Measurements from ENCODE around the gene NUCKS1. TPM values are rescaled to one million over a fixed set of nuclear protein-coding genes. Genes with fewer than 3 reads are reported as not detected.

NUCKS1 gene
- total and polyA plus RNA-seq, 2 donors (not counting 1 experiment from before 2014, with no cell fraction given), result 98.1 to 137 TPM

DNA sequence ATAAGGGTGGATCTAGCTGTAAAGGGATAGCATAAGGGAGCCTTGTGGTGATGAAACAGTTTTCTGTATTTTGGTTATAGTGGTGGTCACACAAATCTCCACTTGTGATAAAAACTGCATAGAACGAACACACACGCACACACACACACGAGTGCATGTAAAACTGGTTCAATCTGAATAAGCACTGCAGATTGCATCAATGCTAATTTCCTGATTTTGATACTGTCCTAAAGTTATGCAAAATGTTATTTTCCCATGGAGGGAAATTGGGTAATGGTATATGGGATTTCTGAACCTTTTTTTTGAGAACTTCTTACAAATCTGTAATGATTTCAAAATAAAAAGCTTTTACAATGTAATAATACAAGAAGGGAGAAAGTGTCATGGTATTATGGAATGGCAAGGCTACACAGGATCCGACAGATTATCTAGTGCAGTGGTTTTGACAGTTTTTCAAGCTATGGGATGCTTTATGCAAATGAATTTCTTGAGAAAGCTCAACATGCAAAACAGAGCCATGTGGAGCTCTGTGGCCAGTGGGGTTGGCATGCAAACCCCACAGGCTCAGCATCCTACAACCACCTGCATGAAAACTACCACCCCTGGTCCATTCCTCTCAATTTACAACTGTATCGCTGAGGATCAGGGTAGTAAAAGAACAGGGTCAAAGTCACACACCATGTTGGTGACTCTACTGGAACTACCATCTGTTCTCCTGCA, 44.2 kb upstream of the NUCKS1 start:
- no peaks in the 10 kb centered on the region for H4K20me1 ChIP-seq (ENCODE audit: control insufficient read depth, extremely low read depth, insufficient read depth, low read length)
- no peaks in the 10 kb centered on the region for H3K4me1 ChIP-seq (ENCODE audit: control insufficient read depth, extremely low read depth, insufficient read depth, low read length)
- peaks cover 5% of the 10 kb centered on the region for H3K36me3 ChIP-seq (ENCODE audit: control insufficient read depth, insufficient read depth, low read length)
- DNase-seq (ENCODE audit: low read depth in 2 of 2), result no peak
- no peak overlapping the region for H3K27ac ChIP-seq (ENCODE audit: insufficient read depth, low read length)
- no peak overlapping the region for H2AFZ ChIP-seq (ENCODE audit: low read length)
- H3K27me3 ChIP-seq (ENCODE audit: control insufficient read depth, insufficient read depth, low read length), result no peaks in the 10 kb centered on the region
- H3K79me2 ChIP-seq (ENCODE audit: control insufficient read depth, insufficient read depth, low read length), result no peaks in the 10 kb centered on the region
- no peak overlapping the region for H3K9ac ChIP-seq (ENCODE audit: insufficient read depth, low read length)
- no peak overlapping the region for H3K4me2 ChIP-seq (ENCODE audit: extremely low read depth, insufficient read depth, low read length)
- H3K4me3 ChIP-seq (replicated peaks in 1 of 4; ENCODE audit: control extremely low read depth in 1 of 4, insufficient read depth in 1 of 4, low read depth in 3 of 4, low read length in 4 of 4), result no peak overlapping the region
- H3K9me3 ChIP-seq (ENCODE audit: control insufficient read depth, insufficient read depth, low read depth, low read length), result no peaks in the 10 kb centered on the region
- TF ChIP-seq, protein P1, sequence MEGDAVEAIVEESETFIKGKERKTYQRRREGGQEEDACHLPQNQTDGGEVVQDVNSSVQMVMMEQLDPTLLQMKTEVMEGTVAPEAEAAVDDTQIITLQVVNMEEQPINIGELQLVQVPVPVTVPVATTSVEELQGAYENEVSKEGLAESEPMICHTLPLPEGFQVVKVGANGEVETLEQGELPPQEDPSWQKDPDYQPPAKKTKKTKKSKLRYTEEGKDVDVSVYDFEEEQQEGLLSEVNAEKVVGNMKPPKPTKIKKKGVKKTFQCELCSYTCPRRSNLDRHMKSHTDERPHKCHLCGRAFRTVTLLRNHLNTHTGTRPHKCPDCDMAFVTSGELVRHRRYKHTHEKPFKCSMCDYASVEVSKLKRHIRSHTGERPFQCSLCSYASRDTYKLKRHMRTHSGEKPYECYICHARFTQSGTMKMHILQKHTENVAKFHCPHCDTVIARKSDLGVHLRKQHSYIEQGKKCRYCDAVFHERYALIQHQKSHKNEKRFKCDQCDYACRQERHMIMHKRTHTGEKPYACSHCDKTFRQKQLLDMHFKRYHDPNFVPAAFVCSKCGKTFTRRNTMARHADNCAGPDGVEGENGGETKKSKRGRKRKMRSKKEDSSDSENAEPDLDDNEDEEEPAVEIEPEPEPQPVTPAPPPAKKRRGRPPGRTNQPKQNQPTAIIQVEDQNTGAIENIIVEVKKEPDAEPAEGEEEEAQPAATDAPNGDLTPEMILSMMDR (conservative IDR thresholded peaks at IDR 0.05 in 1 of 2, IDR thresholded peaks at IDR 0.05 in 1 of 2; ENCODE audit: low read depth in 1 of 2, low read length in 2 of 2), result no peak
- TF ChIP-seq EZH2 (IDR thresholded peaks at IDR 0.05; ENCODE audit: low read length, missing control alignments), result no peak

DNA sequence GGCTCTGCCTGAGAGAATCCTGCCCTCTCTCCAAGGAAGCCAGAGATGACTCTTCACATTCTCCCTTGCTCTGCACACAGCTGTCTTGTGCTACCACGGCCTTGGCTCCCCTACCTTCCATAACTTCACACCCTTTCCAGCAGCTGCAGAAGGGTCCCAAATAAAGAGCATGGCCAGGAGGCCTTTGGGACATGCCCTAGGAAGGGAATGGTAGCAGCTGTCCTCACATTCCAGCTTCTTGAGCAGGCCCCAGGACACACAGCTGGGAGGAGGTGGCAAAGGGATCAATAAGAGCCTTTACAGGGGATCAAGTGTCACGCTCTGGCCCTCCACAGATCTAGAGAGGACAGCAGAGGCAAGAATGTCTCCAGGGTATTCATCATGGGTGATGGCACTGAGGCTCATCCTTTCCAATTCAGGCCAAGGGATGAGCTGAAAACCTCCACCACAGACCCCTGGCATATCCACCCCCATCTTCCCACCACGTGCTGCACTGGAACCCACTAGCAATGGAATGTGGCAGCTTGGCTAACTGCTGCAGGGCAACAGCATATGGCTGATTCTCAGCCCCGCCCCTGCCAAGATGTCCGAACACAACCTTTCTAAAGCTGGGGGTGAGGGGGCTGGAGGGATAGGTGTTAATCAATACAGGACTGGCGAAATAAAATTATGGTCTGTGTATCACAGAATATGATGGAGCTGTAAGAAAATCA, 43.1 kb upstream of the NUCKS1 start:
- TF ChIP-seq, protein P1 (conservative IDR thresholded peaks at IDR 0.05 in 1 of 2, IDR thresholded peaks at IDR 0.05 in 1 of 2; ENCODE audit: low read depth in 1 of 2, low read length in 2 of 2), result no peak
- TF ChIP-seq EZH2 (IDR thresholded peaks at IDR 0.05; ENCODE audit: low read length, missing control alignments), result no peak
- Histone ChIP-seq H3K27me3 (ENCODE audit: control insufficient read depth, insufficient read depth, low read length) (no peaks in the 10 kb centered on the region), H3K4me3 (replicated peaks in 1 of 4; ENCODE audit: control extremely low read depth in 1 of 4, insufficient read depth in 1 of 4, low read depth in 3 of 4, low read length in 4 of 4) (no peak overlapping the region), H3K36me3 (ENCODE audit: control insufficient read depth, insufficient read depth, low read length) (peaks cover 3% of the 10 kb centered on the region), H2AFZ (ENCODE audit: low read length) (no peak overlapping the region), H3K27ac (ENCODE audit: insufficient read depth, low read length) (no peak overlapping the region), H3K4me2 (ENCODE audit: extremely low read depth, insufficient read depth, low read length) (no peak overlapping the region), H4K20me1 (ENCODE audit: control insufficient read depth, extremely low read depth, insufficient read depth, low read length) (no peaks in the 10 kb centered on the region), H3K79me2 (ENCODE audit: control insufficient read depth, insufficient read depth, low read length) (no peaks in the 10 kb centered on the region), H3K9ac (ENCODE audit: insufficient read depth, low read length) (no peak overlapping the region), H3K4me1 (ENCODE audit: control insufficient read depth, extremely low read depth, insufficient read depth, low read length) (no peaks in the 10 kb centered on the region), H3K9me3 (ENCODE audit: control insufficient read depth, insufficient read depth, low read depth, low read length) (no peaks in the 10 kb centered on the region)
- no peak for DNase-seq (ENCODE audit: low read depth in 2 of 2)

DNA sequence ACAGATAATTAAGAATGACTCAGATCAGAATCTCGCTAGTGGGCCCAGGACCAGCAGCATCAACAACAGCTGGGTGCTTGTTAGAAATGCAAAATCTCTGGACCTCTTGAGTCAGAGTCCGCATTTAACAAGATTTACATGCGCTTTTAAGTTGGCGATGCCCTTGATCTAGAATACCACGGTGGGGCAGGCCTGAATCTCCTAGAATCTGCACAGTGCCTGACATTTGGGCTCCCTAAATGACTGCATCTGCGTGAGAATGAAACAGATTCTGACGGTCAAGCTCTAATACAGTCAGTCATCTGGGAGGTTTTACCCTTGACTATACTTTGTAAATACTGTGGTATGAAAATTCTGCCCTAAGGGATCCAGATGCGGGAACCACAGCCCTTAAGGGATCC, 42.5 kb upstream of the NUCKS1 start:
- no peaks in the 10 kb centered on the region for H3K79me2 ChIP-seq (ENCODE audit: control insufficient read depth, insufficient read depth, low read length)
- no peak overlapping the region for H3K9ac ChIP-seq (ENCODE audit: insufficient read depth, low read length)
- H3K27ac ChIP-seq (ENCODE audit: insufficient read depth, low read length), result no peak overlapping the region
- TF ChIP-seq, protein P1 (conservative IDR thresholded peaks at IDR 0.05 in 1 of 2, IDR thresholded peaks at IDR 0.05 in 1 of 2; ENCODE audit: low read depth in 1 of 2, low read length in 2 of 2), result no peak
- no peak for TF ChIP-seq EZH2 (IDR thresholded peaks at IDR 0.05; ENCODE audit: low read length, missing control alignments)
- no peak overlapping the region for H3K4me2 ChIP-seq (ENCODE audit: extremely low read depth, insufficient read depth, low read length)
- H4K20me1 ChIP-seq (ENCODE audit: control insufficient read depth, extremely low read depth, insufficient read depth, low read length), result no peaks in the 10 kb centered on the region
- DNase-seq (ENCODE audit: low read depth in 2 of 2), result no peak
- no peak overlapping the region for H2AFZ ChIP-seq (ENCODE audit: low read length)
- H3K36me3 ChIP-seq (ENCODE audit: control insufficient read depth, insufficient read depth, low read length), result peaks cover 3% of the 10 kb centered on the region
- no peaks in the 10 kb centered on the region for H3K9me3 ChIP-seq (ENCODE audit: control insufficient read depth, insufficient read depth, low read depth, low read length)
- no peaks in the 10 kb centered on the region for H3K4me1 ChIP-seq (ENCODE audit: control insufficient read depth, extremely low read depth, insufficient read depth, low read length)
- no peak overlapping the region for H3K4me3 ChIP-seq (replicated peaks in 1 of 4; ENCODE audit: control extremely low read depth in 1 of 4, insufficient read depth in 1 of 4, low read depth in 3 of 4, low read length in 4 of 4)
- no peaks in the 10 kb centered on the region for H3K27me3 ChIP-seq (ENCODE audit: control insufficient read depth, insufficient read depth, low read length)

Data from fibroblast of lung (primary cell).